Mesothelial cell of epicardium (in vitro differentiated cells): ENCODE data around the gene FAAH. TPM values are rescaled to one million over a fixed set of nuclear protein-coding genes. Genes with fewer than 3 reads are reported as not detected.
A peak's percentile ranks its signal among the peaks of the same experiment; 100 is the strongest.

Source experiments
- DNase-seq, 2 experiments: peaks; one replicate each; pipeline ENCODE4 v3.0.0; 2021; ENCODE audit warnings: low spot score in 2 of 2; ENCODE audit not compliant: unreplicated experiment in 2 of 2
- H3K27ac Mint-ChIP-seq: 2 replicates; pipeline ENCODE4 v1.8.0; 2021; ENCODE audit warnings: mixed read lengths
- H3K27me3 Mint-ChIP-seq: 2 replicates; pipeline ENCODE4 v1.8.0; 2021; ENCODE audit warnings: low read depth, mixed read lengths
- H3K36me3 Mint-ChIP-seq: 2 replicates; pipeline ENCODE4 v1.8.0; 2021; ENCODE audit warnings: mixed read lengths
- H3K4me1 Mint-ChIP-seq: 2 replicates; pipeline ENCODE4 v1.8.0; 2021; ENCODE audit warnings: mixed read lengths
- H3K4me3 Mint-ChIP-seq: 2 replicates; pipeline ENCODE4 v1.8.0; 2021; ENCODE audit warnings: mild to moderate bottlenecking, moderate library complexity, mixed read lengths
- H3K9me3 Mint-ChIP-seq: 2 replicates; pipeline ENCODE4 v1.8.0; 2021; ENCODE audit warnings: mixed read lengths
- total RNA-seq: library from RNA; stranded (reverse); gene quantifications from 3 replicates; pipeline ENCODE4 v1.2.1, GENCODE V29; 2021
- TF ChIP-seq, protein P1 (sequence below): fragments of 200-600 bp; sonication (generic); IDR thresholded peaks from one replicate; pipeline ENCODE4 v1.5.0; 2021; ENCODE audit warnings: antibody characterized with exemption; ENCODE audit not compliant: unreplicated experiment

FAAH gene
- total RNA-seq, 1 donor from 2014 or later, result 35.0 TPM

DNA sequence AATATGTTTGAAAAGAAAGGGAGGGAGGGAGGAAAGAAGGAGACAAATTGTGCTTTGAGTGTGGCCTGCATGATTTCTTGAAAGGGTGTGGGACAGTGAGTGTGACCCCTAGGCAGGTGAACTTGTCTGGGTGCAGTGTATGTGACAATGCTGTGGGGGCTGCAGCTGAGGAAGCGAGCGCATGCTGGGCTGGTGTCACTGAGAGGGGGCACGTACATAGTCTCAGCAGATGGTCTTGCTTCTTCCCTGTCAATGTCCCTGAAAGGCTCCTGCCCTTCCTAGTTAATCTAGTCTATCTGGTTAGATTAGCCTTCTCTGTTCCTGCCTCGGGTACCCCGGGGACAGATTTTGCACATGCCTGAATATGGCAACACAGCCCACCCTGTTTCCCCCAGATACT, 9.8 kb downstream of the FAAH start:
- peaks cover 5% of the 10 kb centered on the region for H3K27me3 Mint-ChIP-seq
- peaks cover 2% of the 10 kb centered on the region for H3K36me3 Mint-ChIP-seq
- DNase-seq, result no peak
- TF ChIP-seq, protein P1, sequence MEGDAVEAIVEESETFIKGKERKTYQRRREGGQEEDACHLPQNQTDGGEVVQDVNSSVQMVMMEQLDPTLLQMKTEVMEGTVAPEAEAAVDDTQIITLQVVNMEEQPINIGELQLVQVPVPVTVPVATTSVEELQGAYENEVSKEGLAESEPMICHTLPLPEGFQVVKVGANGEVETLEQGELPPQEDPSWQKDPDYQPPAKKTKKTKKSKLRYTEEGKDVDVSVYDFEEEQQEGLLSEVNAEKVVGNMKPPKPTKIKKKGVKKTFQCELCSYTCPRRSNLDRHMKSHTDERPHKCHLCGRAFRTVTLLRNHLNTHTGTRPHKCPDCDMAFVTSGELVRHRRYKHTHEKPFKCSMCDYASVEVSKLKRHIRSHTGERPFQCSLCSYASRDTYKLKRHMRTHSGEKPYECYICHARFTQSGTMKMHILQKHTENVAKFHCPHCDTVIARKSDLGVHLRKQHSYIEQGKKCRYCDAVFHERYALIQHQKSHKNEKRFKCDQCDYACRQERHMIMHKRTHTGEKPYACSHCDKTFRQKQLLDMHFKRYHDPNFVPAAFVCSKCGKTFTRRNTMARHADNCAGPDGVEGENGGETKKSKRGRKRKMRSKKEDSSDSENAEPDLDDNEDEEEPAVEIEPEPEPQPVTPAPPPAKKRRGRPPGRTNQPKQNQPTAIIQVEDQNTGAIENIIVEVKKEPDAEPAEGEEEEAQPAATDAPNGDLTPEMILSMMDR, result no peak
- H3K4me3 Mint-ChIP-seq, result no peak overlapping the region
- no peak overlapping the region for H3K27ac Mint-ChIP-seq
- H3K4me1 Mint-ChIP-seq, result peaks cover 25% of the 10 kb centered on the region
- H3K9me3 Mint-ChIP-seq, result no peaks in the 10 kb centered on the region

DNA sequence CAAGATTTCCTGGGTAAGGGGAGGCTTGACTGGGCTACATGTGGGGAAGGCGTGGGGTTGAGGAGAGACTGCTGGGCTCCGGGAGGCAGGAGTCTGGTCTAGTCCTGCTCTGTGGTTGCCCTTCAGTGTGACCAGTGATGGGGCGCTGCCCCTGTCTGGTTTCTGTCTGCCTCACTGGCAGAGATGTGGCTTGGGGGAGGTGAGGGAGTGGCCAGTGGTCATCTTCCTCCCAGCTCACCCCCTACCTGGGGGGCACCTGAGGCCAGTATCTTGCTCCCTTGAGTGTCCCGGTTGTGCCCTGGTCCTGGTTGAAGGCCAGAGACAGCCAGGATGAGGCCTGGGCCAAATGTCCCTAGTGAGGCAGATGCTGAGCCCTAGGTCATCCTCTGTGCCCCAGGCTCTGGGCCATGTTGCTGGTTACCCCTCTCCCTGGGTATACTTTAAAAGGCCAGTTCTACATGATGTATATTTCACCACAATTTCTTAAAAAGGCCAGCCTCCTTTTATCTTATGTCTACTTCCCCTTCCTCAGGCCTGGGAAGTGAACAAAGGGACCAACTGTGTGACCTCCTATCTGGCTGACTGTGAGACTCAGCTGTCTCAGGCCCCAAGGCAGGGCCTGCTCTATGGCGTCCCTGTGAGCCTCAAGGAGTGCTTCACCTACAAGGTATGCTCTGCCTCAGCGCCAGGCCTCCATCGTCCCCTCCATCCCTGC, 10.5 kb downstream of the FAAH start:
- Mint-ChIP-seq H3K27ac (no peak overlapping the region), H3K4me3 (no peak overlapping the region), H3K9me3 (no peaks in the 10 kb centered on the region), H3K36me3 (peaks cover 2% of the 10 kb centered on the region), H3K27me3 (peaks cover 4% of the 10 kb centered on the region), H3K4me1 (peaks cover 25% of the 10 kb centered on the region)
- DNase-seq, result no peak
- TF ChIP-seq, protein P1, result no peak

DNA sequence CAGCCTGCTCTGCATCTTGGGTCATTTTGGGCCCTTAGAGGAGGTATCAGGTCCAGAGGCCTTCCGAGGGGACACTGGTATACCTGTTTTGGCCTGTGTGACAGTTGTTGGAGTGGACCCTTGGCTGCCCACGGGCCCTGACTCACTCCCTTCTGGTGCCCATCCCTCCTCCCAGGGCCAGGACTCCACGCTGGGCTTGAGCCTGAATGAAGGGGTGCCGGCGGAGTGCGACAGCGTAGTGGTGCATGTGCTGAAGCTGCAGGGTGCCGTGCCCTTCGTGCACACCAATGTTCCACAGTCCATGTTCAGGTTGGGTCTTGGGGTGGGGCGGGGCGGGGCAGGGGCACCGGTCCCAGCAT, 11.1 kb downstream of the FAAH start:
- TF ChIP-seq, protein P1, result no peak
- no peak for DNase-seq
- H3K27me3 Mint-ChIP-seq, result peaks cover 1% of the 10 kb centered on the region
- H3K9me3 Mint-ChIP-seq, result no peaks in the 10 kb centered on the region
- H3K27ac Mint-ChIP-seq, result no peak overlapping the region
- peaks cover 25% of the 10 kb centered on the region for H3K4me1 Mint-ChIP-seq
- peaks cover 5% of the 10 kb centered on the region for H3K36me3 Mint-ChIP-seq
- H3K4me3 Mint-ChIP-seq, result no peak overlapping the region

DNA sequence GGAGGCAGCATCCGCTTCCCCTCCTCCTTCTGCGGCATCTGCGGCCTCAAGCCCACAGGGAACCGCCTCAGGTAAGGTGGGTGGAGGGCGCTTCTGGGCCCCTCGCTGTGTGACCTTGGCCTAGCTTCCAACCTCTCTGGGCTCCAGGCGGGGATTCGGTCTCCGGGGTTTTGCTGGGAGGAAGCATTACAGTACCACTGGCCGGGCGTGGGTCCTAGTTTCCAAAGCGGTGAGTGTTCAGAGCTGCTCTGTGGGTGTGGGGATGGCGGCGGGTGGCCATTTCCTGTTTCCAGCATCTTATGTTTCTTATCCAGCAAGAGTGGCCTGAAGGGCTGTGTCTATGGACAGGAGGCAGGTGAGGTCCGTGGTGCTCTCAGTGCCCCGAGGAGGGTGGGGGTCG, 11.6 kb downstream of the FAAH start:
- no peak overlapping the region for H3K4me3 Mint-ChIP-seq
- TF ChIP-seq, protein P1, result no peak
- no peak for DNase-seq
- H3K27me3 Mint-ChIP-seq, result peaks cover 1% of the 10 kb centered on the region
- H3K36me3 Mint-ChIP-seq, result peaks cover 5% of the 10 kb centered on the region
- H3K4me1 Mint-ChIP-seq, result peaks cover 21% of the 10 kb centered on the region
- no peak overlapping the region for H3K27ac Mint-ChIP-seq
- no peaks in the 10 kb centered on the region for H3K9me3 Mint-ChIP-seq

DNA sequence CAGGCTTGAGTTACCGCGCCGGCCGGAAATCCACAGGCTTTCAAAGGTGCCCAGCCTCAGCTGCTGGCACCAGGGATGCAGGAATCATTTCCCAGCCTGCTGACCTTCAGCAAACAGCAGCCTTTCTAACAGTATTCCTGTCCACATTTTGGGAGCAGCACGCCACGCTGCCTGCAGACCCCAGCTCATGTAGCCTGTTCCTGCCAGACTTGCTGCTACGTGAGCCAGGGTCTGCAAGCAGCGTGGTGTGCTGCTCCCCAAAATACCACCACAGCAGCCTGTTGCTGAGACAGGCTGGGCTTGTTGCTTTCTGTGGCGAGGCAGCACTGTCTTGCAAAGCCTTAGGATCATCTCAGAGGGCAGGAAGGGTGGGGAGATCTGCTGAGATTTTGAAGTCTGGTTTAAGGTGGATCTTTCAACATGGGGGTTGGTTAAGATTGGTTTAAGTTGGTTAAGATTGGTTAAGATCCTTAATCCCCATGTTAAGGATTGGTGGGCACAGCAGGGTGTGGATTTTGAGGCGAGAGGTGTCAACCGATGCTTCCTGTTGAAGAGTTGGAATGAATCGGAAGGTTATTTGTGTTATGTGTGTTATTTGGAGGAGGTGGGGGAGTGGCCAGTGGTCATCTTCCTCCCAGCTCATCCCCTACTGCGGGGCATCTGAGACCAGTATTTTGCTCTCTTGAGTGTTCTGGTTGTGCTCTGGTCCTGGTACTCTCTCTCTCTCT, 12.9 kb downstream of the FAAH start:
- H3K27ac Mint-ChIP-seq, result peak overlapping the region; percentile 60
- H3K4me1 Mint-ChIP-seq, result peaks cover 16% of the 10 kb centered on the region
- DNase-seq, result no peak
- H3K36me3 Mint-ChIP-seq, result peaks cover 5% of the 10 kb centered on the region
- H3K9me3 Mint-ChIP-seq, result no peaks in the 10 kb centered on the region
- peak overlapping the region; percentile 64 for H3K4me3 Mint-ChIP-seq
- TF ChIP-seq, protein P1, result no peak
- peaks cover 1% of the 10 kb centered on the region for H3K27me3 Mint-ChIP-seq
